ENCODE measurements around the gene NRN1.

The NRN1 gene

GRCh38 chr6:6002005-6002847 is 4.5 kb downstream of the NRN1 start:
- DNase-seq = no peak

- no peak for DNase-seq
Measured at GRCh38 chr6:6001443-6001842, 5.3 kb downstream of the NRN1 start.

GRCh38 chr6:5999688-6000608 is 6.8 kb downstream of the NRN1 start:
- no peak for DNase-seq

GRCh38 chr6:5998711-5999687 is 7.7 kb downstream of the NRN1 start:
- DNase-seq = no peak

- no peak for DNase-seq
Measured at GRCh38 chr6:5998236-5998635, 8.5 kb downstream of the NRN1 start.

- DNase-seq = no peak
Measured at GRCh38 chr6:5997420-5997987, 9.2 kb downstream of the NRN1 start.

GRCh38 chr6:5996714-5997419 is 9.9 kb downstream of the NRN1 start:
- no peak for DNase-seq

- DNase-seq = peak in 1 of 2 donors; percentile 11
Measured at GRCh38 chr6:5995949-5996713, 10.6 kb downstream of the NRN1 start.

- DNase-seq = no peak
Measured at GRCh38 chr6:5995658-5995948, 11.1 kb downstream of the NRN1 start.

GRCh38 chr6:5994999-5995657 is 11.6 kb downstream of the NRN1 start:
- no peak for DNase-seq

GRCh38 chr6:5994234-5994998 is 12.3 kb downstream of the NRN1 start:
- DNase-seq = no peak

- no peak for DNase-seq
Measured at GRCh38 chr6:5992551-5993225, 14.0 kb downstream of the NRN1 start.

- no peak for DNase-seq
Measured at GRCh38 chr6:5990786-5991185, 15.9 kb downstream of the NRN1 start.

- DNase-seq = no peak
Measured at GRCh38 chr6:5989141-5989723, 17.5 kb downstream of the NRN1 start.

GRCh38 chr6:5986861-5987260 is 19.9 kb downstream of the NRN1 start:
- DNase-seq = no peak

GRCh38 chr6:5984150-5985089 is 22.3 kb downstream of the NRN1 start:
- DNase-seq = no peak
